Hepatocyte (in vitro differentiated cells): ENCODE measurements around the gene MCF2L.

Source experiments
- CTCF ChIP-seq: fragments of 200-600 bp; sonication (generic); IDR thresholded peaks from 2 replicates; pipeline ENCODE4 v1.5.1; 2016; ENCODE audit warnings: antibody characterized with exemption, mild to moderate bottlenecking; ENCODE audit not compliant: poor library complexity
- EZH2 ChIP-seq: fragments of 200-600 bp; sonication (generic); IDR thresholded peaks from 2 replicates; pipeline ENCODE4 v1.6.1; 2016; ENCODE audit warnings: antibody characterized with exemption, mild to moderate bottlenecking, borderline replicate concordance
- EZH2phosphoT487 ChIP-seq: fragments of 200-600 bp; sonication (generic); IDR thresholded peaks from one replicate; pipeline ENCODE4 v1.6.1; 2018; ENCODE audit warnings: antibody characterized with exemption, mild to moderate bottlenecking, low read depth, moderate library complexity; ENCODE audit not compliant: unreplicated experiment, severe bottlenecking

GRCh38 chr13:112970552-112971287, 1.7 kb downstream of the MCF2L start:
- TF ChIP-seq EZH2 = no peak
- TF ChIP-seq CTCF = no peak
- TF ChIP-seq EZH2phosphoT487 = no peak
